ENCODE measurements around the gene RMC1.
"Not testable (repeated sequence)": the region's sequence is repeated elsewhere in the genome, so short reads cannot be mapped to it uniquely, and the experiment has no call there.

The RMC1 gene

GRCh38 chr18:23573626-23574431, 70.5 kb downstream of the RMC1 start:
- in situ Hi-C loops (cut with HindIII; ENCODE audit: low pct_ligation_motif_present, low sequenced_read_pairs): no loop called here
- H3K27ac ChIP-seq: peak overlapping the region; percentile 20
- peak; percentile 55 for DNase-seq

GRCh38 chr18:23574611-23575308, 71.4 kb downstream of the RMC1 start:
- Histone ChIP-seq H3K36me3 (replicated peaks) (peaks cover 24% of the 10 kb centered on the region), H3K4me3 (ENCODE audit: low read depth, low read length) (no peak overlapping the region), H3K27me3 (replicated peaks) (no peaks in the 10 kb centered on the region), H3K27ac (no peak overlapping the region)
- no peak for TF ChIP-seq CTCF (IDR thresholded peaks at IDR 0.05; ENCODE audit: low read depth, low read length, missing control alignments)
- in situ Hi-C loops (cut with HindIII; ENCODE audit: low pct_ligation_motif_present, low sequenced_read_pairs): no loop called here
- DNase-seq: no peak

More at GRCh38 chr18:23573626-23574431, 70.5 kb downstream of the RMC1 start:
- Histone ChIP-seq H3K4me3 (ENCODE audit: low read depth, low read length) (no peak overlapping the region), H3K27me3 (replicated peaks) (no peaks in the 10 kb centered on the region), H3K36me3 (replicated peaks) (peaks cover 27% of the 10 kb centered on the region)
- no peak for TF ChIP-seq CTCF (IDR thresholded peaks at IDR 0.05; ENCODE audit: low read depth, low read length, missing control alignments)

- Histone ChIP-seq H3K4me3 (ENCODE audit: low read depth, low read length) (no peak overlapping the region), H3K27me3 (replicated peaks) (no peaks in the 10 kb centered on the region), H3K27ac (no peak overlapping the region), H3K36me3 (replicated peaks) (peaks cover 20% of the 10 kb centered on the region)
- no peak for TF ChIP-seq CTCF (IDR thresholded peaks at IDR 0.05; ENCODE audit: low read depth, low read length, missing control alignments)
- in situ Hi-C loops (cut with HindIII; ENCODE audit: low pct_ligation_motif_present, low sequenced_read_pairs): no loop called here
- no peak for DNase-seq
Measured at GRCh38 chr18:23575309-23575651, 72.0 kb downstream of the RMC1 start.

GRCh38 chr18:23577521-23577920, 74.2 kb downstream of the RMC1 start:
- H3K36me3 ChIP-seq (replicated peaks): peaks cover 11% of the 10 kb centered on the region
- DNase-seq; H3K4me3 ChIP-seq (ENCODE audit: low read depth, low read length); H3K27me3 ChIP-seq (replicated peaks); H3K27ac ChIP-seq; in situ Hi-C loops (cut with HindIII; ENCODE audit: low pct_ligation_motif_present, low sequenced_read_pairs): not testable (repeated sequence)

- Histone ChIP-seq H3K36me3 (replicated peaks) (peaks cover 5% of the 10 kb centered on the region), H3K27ac (no peak overlapping the region), H3K4me3 (ENCODE audit: low read depth, low read length) (no peak overlapping the region), H3K27me3 (replicated peaks) (no peaks in the 10 kb centered on the region)
- no peak for DNase-seq
- in situ Hi-C loops (cut with HindIII; ENCODE audit: low pct_ligation_motif_present, low sequenced_read_pairs): no loop called here
- no peak for TF ChIP-seq CTCF (IDR thresholded peaks at IDR 0.05; ENCODE audit: low read depth, low read length, missing control alignments)
Measured at GRCh38 chr18:23578067-23578701, 74.9 kb downstream of the RMC1 start.
